HG02798 (cell line): ENCODE results near the gene PLA2G4C.

Source experiments
- ATAC-seq: cut with Tn5 transposase; IDR thresholded peaks from one replicate; pipeline ENCODE4 v1.9.1; 2021; ENCODE audit warnings: mild to moderate bottlenecking; ENCODE audit not compliant: unreplicated experiment, poor library complexity

PLA2G4C gene, protein sequence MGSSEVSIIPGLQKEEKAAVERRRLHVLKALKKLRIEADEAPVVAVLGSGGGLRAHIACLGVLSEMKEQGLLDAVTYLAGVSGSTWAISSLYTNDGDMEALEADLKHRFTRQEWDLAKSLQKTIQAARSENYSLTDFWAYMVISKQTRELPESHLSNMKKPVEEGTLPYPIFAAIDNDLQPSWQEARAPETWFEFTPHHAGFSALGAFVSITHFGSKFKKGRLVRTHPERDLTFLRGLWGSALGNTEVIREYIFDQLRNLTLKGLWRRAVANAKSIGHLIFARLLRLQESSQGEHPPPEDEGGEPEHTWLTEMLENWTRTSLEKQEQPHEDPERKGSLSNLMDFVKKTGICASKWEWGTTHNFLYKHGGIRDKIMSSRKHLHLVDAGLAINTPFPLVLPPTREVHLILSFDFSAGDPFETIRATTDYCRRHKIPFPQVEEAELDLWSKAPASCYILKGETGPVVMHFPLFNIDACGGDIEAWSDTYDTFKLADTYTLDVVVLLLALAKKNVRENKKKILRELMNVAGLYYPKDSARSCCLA

DNA sequence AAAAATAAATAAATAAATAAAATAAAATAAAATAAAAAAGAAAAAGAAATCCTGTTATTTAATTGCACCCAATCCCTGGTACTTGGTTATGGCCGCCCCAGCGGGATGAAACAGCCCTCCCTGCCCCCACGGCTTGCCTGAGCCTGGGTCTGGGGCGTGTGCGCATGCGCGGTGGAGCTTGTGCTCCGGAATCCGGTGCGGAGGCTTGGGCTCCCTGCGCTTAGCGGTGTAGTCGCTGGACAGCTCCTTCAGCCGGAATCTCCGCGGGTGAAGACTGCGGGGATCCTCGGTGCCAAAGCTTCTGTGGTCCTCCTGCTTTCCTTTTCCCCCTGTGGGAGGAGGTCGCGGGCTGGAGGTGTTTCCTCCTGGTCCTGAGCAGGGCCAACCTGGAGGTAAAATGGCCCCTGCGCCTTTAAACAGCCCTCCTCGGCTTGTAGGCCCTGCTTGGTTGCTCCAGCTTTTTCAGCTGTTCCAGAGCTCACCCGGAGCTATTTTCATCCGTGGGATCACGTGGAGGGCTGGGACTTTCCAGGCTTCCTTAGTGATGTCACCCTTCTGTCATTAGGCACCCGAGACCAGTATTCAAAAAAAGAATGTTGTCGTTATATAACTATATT is at the start of gene PLA2G4C:
PLA2G4C (minus strand) TSS at position 468 of the 617 bp plus-strand sequence. CDS start 4,288 bp downstream, outside the sequence.
- ATAC-seq = peak; percentile 65

DNA sequence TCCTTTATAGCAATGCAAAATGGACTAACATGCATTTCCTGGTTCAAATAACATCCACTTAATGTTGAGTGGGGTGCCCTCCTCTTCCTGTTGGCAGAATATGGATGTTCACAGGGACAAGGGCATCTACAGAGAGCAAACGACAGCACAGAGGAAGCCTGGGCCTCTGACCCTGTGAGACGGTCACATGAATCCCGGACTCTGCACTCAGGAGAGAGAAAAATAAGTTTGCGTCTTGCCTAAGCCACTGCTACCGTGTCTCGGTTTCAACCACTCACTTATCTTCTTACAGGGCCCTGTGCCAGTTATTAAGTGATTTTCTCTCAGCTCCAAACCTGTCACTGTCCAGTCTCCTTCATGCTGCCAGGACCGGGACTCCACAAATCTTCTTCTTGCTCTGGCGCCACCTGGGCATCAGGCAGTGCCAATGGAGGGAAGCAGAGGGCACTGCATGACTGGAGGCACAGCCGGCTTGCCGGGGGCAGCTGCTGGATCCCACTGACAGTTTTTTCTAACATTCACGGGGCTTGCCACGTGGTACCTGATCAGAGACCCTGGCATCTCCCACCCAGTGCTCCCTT is 47.7 kb upstream of the PLA2G4C start:
- no peak for ATAC-seq

DNA sequence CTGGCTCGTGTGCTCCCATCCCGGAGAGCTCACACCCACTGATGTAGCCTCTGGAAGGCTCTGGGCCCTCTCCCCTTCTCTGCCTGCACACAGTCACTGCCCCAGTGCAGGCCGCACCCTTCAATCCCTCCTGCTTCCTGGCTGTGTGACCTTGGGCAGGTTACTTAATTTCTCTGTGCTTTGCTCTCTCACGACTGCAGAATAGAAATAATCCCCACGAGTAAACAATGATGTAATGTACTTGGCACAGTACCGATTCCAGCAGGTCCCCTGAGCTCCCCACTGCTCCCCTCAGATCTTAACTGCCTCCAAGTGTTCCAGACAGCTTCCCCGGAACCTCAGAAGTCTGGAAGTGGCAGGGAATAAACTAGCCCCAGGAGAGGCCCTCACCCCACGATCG is 43.4 kb upstream of the PLA2G4C start:
- no peak for ATAC-seq

DNA sequence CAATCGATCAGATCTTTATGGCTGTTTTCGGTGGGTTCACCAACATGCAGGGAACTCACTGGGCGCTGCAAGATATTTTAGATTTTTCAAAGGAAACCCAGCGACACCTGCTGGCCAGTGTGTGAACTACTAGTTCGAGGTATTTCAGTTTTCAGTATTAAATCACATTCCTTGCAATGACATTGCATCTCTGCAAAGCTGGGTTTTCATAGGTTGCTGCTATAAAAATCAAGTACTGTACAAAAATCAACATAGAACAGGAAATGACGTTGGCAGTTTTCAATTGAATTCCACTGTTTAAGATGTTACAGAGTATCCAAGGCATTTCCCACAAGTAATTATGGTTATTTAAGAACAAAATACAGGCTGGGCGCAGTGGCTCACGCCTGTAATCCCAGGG is 41.9 kb upstream of the PLA2G4C start:
- no peak for ATAC-seq

DNA sequence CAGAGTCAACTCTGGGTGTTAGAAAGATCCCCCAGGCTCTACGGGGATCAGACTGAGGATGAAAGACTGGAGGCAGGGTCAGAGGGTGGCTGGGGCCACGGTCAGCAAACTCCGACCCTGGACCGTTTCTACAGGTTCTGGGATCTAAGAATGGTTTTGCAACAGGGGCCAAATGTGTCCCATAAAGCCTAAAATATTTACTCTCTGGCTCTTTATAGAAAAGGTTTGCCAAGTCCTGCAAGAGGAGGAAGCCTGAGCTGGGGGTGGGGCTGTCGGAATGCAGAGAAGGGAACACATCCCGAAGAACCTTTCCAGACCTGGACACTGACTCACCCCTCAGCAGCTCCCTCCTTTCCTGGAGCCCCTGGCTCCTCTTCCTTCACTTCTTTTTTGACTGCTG is 38.8 kb upstream of the PLA2G4C start:
- ATAC-seq = no peak

DNA sequence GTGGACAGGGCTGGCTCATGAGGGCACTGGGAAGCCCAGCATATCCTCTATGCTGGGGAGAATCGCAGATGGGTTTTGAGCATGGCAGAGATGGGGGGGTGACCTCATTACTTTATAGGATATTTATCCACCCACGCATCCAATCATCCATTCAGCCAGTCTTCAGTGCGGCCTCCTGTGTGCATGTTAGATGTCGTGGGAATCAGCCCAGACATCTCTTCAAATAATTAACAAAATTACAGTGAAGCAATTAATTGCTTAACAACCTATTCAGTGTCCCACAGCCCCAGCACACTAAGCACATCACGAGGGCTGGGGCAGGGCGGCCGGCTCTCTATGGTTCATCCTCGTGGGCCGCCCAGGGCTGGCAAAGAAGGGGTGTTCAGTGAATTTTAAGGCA is 38.0 kb upstream of the PLA2G4C start:
- no peak for ATAC-seq

DNA sequence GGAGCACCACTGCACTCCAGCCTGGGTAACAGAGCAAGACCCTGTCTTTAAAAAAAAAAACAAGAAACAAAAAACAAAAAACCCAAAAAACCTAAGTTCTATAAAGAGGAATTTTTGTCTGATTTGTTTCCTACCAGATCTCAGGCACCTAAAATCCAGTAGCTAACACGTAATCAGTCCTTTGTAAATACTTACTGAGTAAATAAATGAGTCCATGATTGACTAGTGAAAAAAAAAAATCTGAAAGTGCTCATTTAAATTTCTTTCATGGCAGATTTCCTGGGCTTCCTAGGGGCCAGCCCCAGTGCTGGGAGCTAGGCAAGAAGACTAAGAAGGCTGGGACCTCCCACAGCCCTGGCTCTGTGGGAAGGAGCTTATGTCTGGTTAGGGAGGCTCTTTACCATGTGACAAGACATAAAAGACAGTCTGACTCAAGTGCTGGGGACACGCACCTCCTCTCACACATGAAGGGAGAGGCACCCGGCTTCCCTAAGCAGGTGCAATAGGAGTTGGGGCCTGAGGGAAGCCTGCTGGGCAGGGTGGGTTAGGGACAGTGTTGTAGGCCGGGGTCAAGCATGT is 37.1 kb upstream of the PLA2G4C start:
- no peak for ATAC-seq

DNA sequence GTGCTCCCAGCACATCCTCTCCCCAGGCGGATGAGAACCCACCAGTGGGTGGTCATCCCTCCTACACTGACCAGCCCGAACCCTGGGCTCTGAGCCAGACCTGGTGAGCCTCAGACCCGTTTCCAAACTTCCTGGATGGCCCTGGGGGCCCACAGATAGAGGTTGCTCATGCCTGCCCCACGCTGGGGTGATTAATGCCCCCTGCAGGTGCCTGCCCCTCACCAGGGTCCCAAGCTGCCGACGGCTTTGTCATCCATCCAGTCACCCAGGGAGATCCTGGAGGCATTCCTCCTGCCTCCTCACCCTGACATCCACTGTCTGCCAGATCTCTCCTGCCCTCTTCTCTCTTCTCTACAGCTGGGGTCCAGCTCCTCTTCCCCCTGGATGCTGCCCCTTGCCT is 28.4 kb upstream of the PLA2G4C start:
- ATAC-seq = no peak

DNA sequence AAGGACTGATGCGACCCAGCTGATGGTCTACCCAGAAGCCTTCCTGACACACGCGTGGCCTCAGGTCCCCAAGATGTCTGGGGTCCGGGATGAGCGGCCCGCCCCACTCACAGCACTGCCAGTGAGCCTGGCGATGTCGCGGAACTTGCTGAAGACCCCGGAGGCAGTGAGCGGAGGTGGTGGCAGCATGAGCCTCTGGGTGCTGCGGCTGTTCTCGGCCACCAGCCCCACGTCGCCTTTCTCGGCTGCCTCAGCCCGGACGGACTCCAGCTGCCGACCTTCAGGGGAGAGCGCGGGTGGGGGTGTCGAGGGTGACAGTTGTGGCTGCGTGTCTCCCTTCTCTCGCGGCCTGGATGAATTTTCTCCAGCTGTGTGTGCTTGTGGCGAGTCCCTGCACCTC is 26.8 kb upstream of the PLA2G4C start:
- no peak for ATAC-seq

DNA sequence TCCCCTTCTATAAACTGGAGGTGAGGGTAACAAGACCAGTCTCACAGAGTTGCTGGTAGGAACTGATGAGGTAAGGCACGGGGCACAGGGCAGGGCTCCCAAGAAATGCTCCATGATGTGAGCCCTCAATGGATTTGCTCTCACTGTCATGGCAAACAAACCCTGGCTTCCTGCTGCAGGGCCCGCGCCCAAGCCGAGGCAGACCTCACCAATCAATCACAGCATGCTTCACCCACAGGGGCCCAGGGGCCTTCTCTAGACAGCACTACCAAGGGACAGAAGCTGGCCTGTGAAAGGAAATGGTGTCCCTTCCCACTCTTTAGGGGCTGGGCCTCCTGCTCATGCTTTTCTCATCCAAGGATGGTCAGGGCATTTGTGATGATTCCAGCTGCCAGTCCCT is 25.9 kb upstream of the PLA2G4C start:
- ATAC-seq = no peak

DNA sequence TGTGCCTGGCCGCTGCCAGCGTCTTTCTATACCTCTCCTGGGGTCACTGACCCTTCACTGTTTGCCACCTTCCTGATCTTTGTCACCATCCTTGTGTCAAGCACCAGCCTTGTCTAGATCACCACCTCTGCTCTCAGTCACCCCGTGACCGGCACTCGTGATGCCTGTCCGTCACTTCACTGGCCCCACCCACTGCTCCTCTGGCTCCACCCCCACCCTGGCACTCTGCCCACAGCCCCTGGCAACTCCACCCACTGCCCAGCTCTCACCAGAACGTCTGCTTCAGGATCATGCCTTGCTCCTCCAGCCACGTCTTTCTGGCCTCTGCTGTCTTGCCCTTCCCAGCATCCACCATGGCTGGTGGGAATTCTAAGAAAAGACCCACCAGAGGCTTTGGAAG is 24.8 kb upstream of the PLA2G4C start:
- ATAC-seq = no peak

DNA sequence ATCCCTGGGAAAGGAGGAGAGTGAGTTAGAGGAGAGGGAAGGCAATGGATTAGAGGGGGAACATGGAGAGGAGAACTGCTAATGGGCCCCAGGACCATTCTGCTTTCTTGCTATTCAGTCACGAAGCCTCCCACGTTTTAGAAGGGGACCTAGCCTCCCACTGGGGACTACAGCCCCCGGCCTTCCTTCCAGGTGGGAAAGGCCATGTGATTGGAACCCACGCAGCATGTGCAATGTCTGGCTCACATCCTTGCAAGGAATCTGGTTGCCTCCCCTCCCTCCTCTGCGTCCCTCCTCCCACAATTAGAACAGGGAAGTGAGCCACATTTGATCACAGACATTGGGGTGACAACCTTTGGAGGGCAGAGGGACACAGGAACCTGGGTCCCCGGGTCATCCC is 22.5 kb upstream of the PLA2G4C start:
- ATAC-seq = no peak

DNA sequence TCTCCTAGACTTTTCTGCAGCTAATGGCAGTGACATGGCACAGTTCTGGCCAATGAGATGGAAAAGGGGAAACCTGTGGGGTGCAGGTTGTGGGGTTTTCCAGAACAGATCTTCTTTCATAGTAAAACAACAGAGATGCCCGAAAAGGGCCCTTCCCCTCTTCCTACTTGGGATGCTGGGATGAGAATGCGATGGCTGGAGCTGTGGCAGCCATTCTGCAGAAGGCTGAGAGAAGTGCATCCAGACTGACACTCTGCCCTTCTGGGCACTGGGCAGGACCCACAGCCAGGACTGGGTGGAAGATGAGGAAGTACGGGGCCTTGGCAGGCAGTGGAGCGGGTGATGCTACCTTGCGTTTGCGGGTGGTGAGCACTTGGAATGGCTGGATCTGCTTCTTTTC is 16.9 kb upstream of the PLA2G4C start:
- no peak for ATAC-seq

DNA sequence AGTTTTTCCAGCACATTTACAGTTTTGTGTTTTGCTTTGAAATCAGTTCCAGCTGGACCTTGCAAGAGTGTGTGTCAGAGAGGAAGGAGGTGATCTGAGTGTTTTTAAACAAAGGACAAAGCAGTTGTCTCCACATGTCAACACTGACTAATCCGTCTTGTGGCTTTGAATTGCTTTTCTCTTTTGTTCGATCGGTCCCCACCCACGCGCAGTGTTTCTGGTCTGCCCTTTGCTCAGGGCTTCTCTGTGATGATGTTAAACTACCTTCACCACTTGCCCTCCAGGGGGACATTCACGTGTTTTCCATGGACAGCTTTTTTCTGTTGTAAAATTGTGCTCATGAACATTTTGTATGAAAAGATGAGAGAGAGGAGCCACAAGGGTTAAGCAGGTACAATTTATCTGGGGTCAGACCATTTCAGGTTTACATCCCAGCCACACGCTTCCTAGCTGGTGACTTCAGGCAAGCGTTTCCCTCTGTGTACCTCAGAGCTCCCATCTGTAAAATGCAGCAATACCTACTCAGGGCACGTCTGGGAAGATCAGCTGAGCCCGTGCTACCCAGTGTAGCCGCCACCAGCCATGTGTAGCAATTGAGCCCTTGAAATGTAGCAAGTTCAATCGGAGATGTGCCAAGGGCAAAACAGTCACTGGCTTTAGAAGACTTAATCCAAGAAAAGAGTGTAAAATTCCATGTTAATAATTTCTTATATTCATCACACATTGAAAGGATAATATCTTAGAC is 13.5 kb upstream of the PLA2G4C start:
- no peak for ATAC-seq

DNA sequence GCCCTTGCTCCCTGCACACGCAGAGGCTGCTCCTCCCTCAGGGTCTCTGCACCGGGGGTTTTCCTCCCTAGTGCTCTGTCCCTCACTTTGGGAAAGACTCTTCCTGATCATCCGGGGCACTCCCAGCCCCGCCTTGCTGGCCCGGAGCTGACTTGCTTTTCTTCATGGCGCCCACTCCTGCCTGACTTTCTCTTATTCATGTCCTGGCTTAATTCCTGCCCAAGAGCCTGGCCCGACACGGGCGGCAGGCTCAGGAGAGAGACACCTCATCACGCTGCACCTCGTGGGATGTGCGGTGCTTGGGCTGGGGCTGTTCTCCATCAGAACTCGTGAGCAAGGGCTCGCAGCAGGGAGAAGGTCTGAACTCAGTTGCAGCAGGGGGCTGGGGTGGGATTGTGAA is 11.8 kb upstream of the PLA2G4C start:
- no peak for ATAC-seq

DNA sequence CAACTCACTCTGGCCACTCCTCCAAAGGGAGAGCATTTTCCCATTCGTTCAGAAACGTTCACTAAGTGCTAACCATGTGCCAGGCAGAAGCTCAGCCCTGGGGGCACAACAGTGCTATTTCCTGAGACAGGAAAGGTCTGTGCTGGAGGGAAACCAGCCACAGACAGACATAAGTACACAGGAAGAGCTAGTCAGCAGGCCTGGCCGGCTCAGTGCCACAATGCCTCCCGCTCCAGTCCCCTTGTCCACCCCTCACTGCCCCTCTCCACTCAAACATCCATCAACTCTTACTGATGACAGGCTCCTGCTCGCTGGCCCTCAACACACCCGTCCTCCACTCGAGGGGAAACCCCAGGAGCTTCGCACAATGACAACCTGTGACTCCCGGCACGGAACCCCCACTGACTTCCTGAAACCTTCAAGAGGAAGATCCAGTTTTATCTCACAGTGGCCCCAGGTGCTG is 11.3 kb upstream of the PLA2G4C start:
- no peak for ATAC-seq

DNA sequence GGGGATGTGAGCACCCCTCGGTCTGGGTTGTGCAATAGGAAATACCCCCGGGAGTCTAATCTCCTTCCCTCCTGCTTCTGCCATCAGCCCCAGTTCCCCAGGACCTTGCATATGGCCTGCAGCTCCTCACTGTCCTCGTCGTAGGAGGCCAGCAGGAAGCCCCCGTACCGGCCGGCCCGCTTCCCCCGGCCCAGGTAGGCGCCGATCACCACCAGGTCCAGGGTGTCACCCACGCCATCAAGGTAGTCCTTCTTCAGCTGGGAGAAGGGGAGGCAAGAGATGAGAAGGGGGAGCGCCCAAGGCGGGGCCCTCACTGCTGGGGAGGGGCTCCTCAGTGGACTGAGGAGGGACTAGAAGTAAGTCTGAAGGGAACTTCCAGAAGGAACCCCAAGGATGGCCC is 10.4 kb upstream of the PLA2G4C start:
- ATAC-seq = no peak

DNA sequence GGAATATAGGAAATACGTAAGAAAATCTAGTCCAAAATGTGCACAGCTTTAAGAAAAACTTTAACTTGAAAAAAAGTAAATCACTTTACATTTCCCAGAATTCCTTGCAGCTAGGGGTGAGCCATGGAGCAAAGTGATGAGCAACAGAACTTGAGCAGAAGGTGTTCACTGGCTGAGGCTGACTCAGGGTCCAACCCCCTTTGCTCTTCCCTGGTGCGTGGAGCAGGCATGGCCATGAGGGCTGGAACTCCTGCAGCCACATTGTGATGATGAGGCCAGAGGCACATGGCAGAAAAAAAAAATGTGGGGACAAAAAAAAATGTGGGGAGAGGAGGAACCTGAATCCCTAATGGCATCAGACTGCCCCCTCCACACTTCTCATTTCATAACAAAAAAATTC is 9.9 kb upstream of the PLA2G4C start:
- ATAC-seq = no peak

DNA sequence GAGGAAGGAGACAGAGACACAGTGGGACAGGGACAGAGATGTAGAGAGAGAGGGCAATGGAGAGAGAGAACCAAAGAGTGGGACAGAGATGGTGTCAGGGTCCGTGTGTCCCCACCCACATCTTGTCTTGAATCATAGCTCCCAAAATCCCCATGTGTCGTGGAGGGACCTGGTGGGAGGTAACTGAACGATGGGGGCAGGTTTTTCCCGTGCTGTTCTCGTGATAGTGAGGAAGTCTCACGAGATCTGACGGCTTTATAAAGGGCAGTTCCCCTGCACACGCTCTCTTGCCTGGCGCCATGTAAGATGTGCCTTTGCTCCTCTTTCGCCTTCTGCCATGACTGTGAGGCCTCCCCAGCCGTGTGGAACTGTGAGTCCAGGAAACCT is 7.5 kb upstream of the PLA2G4C start:
- no peak for ATAC-seq

DNA sequence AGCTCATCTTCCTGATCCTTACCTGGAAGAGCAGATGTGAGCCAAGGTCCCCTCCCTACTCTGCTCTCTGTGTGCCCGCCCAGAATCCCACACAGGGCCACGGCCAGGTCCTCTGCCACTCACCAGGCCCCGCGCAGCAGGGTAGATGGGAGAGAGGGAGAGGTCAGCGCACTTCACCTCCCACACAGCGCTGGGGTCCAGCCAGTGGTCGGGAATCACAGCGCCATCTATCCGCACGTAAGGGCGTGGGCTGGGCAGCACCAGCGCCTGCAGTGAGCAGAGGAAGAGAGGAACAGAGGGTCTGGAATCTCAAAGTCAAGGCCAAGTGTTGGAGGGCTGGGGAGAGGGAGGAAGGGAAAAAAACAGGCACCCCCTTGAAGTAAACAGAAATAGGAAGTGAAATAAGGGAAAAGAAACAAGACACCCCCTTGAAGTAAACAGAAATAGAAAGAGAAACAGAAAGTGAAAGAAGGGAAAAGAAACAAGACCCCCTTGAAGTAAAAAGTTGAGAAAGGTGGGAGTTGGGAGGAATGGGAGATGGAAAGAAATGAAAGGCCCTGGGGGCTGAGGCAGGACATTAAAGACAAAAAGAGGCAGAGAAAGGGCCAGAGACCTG is 7.0 kb upstream of the PLA2G4C start:
- ATAC-seq = no peak
